Gastrocnemius medialis (tissue), 4 donors: ENCODE measurements around the gene ZDHHC14. TPM values are rescaled to one million over a fixed set of nuclear protein-coding genes. Genes with fewer than 3 reads are reported as not detected.
A peak's percentile ranks its signal among the peaks of the same experiment; 100 is the strongest.

Experiments used
- ATAC-seq, 2 donors: fragments of 150-250 bp; one replicate each; pipeline ENCODE4 v1.9.1; 2016
- DNase-seq, 2 donors: peaks; one replicate each; pipeline ENCODE4 v3.0.0-alpha.2; 2019
- H3K27ac ChIP-seq, 4 donors: fragments of 200-600 bp; sonication (generic); 1 replicate in 1 of 4; 2 replicates in 3 of 4; pipeline ENCODE4 v1.5.1; 2016 to 2018; ENCODE audit warnings: mild to moderate bottlenecking in 2 of 4, moderate library complexity in 1 of 4
- H3K27me3 ChIP-seq, 3 donors: fragments of 200-600 bp; sonication (generic) in 2 of 3; 1 replicate in 1 of 3; 2 replicates in 2 of 3; pipeline versions ENCODE4 v1.5.1 to v1.6.0; 2016 to 2019; ENCODE audit warnings: mild to moderate bottlenecking in 1 of 3, moderate library complexity in 1 of 3
- H3K36me3 ChIP-seq, 2 donors: fragments of 200-600 bp; sonication (generic) in 1 of 2; one replicate each; pipeline ENCODE4 v1.5.1; 2017 to 2018
- H3K4me1 ChIP-seq, 2 donors: fragments of 200-600 bp; sonication (generic) in 1 of 2; one replicate each; pipeline ENCODE4 v1.5.1; 2016 to 2017; ENCODE audit warnings: mild to moderate bottlenecking in 2 of 2
- H3K4me3 ChIP-seq, 4 donors: fragments of 200-600 bp; sonication (generic) in 3 of 4; 1 replicate in 1 of 4; 2 replicates in 3 of 4; pipeline ENCODE4 v1.5.1; 2016 to 2019; ENCODE audit warnings: mild to moderate bottlenecking in 2 of 4
- H3K9me3 ChIP-seq, 3 donors: fragments of 200-600 bp; sonication (generic) in 2 of 3; 1 replicate in 1 of 3; 2 replicates in 2 of 3; pipeline ENCODE4 v1.5.1; 2016 to 2019
- CTCF ChIP-seq, 5 experiments: fragments of 450-650 bp in 3 of 5; fragments of 200-600 bp in 2 of 5; sonication (generic) in 2 of 5; IDR thresholded peaks in 4 of 5; conservative IDR thresholded peaks in 1 of 5; 1 replicate in 4 of 5; 2 replicates in 1 of 5; pipeline ENCODE4 v1.5.1; 2016 to 2019; ENCODE audit warnings: antibody characterized with exemption in 5 of 5, mild to moderate bottlenecking in 3 of 5, moderate library complexity in 3 of 5
- POLR2A ChIP-seq, 2 donors: fragments of 450-650 bp; IDR thresholded peaks; one replicate each; pipeline ENCODE4 v1.6.1; 2017; ENCODE audit warnings: antibody characterized with exemption in 2 of 2, mild to moderate bottlenecking in 2 of 2, moderate library complexity in 2 of 2
- in situ Hi-C, 4 donors: fragments of 200-750 bp; cut with MboI; loops; one replicate each; pipeline versions ENCODE4 v1.15.0 to v1.8.0; 2017; ENCODE audit warnings: low sequenced_read_pairs in 4 of 4
- intact Hi-C: fragments of 100-400 bp; cut with DNase I; formaldehyde crosslinking; loops from one replicate; pipeline ENCODE4 v1.15.1; 2023; ENCODE audit warnings: low total_unique reads
- total RNA-seq, 4 donors: library from RNA; depleted of rRNA; stranded (reverse); fragments of >200 nt; gene quantifications; one replicate each; pipeline versions ENCODE4 v1.1.0 to v1.2.3, GENCODE V29; 2016

Gene ZDHHC14
- total RNA-seq, 4 donors from 2014 or later = 3.7 to 7.7 (median 5.9) TPM

- no peak overlapping the region for H3K27ac ChIP-seq
- H3K9me3 ChIP-seq = no peaks in the 10 kb centered on the region
- DNase-seq (no peak), ATAC-seq (no peak)
- no peaks in the 10 kb centered on the region for H3K36me3 ChIP-seq
- TF ChIP-seq CTCF (IDR thresholded peaks at IDR 0.05 in 4 of 5, conservative IDR thresholded peaks at IDR 0.05 in 1 of 5) (no peak), POLR2A (IDR thresholded peaks at IDR 0.05) (no peak)
- peaks cover 58 to 68% of the 10 kb centered on the region in 2 donors for H3K4me1 ChIP-seq
- in situ Hi-C loops = no loop called here
- intact Hi-C loops = loop anchor here (10.0 kb wide), 1 partner anchor 294 kb away; no protein-coding TSS in a partner anchor
- H3K27me3 ChIP-seq = no peaks in the 10 kb centered on the region
- H3K4me3 ChIP-seq = no peak overlapping the region
Observed at GRCh38 chr6:157538698-157539097, 157.7 kb downstream of the ZDHHC14 start.

GRCh38 chr6:157539421-157539822 lies 158.4 kb downstream of the ZDHHC14 start:
- ATAC-seq = no peak
- no peaks in the 10 kb centered on the region for H3K9me3 ChIP-seq
- in situ Hi-C loops (no loop called here), intact Hi-C loops (loop anchor here (10.0 kb wide), 1 partner anchor 295 kb away; no protein-coding TSS in a partner anchor)
- TF ChIP-seq POLR2A (IDR thresholded peaks at IDR 0.05) (no peak), CTCF (IDR thresholded peaks at IDR 0.05 in 4 of 5, conservative IDR thresholded peaks at IDR 0.05 in 1 of 5) (no peak)
- no peak overlapping the region for H3K27ac ChIP-seq
- no peak overlapping the region for H3K4me3 ChIP-seq
- DNase-seq = no peak
- peaks cover 57 to 68% of the 10 kb centered on the region in 2 donors for H3K4me1 ChIP-seq
- H3K27me3 ChIP-seq = no peaks in the 10 kb centered on the region
- no peaks in the 10 kb centered on the region for H3K36me3 ChIP-seq

- Histone ChIP-seq H3K4me1 (peaks cover 55 to 63% of the 10 kb centered on the region in 2 donors), H3K27ac (peak overlapping the region in 1 of 4 donors; percentile 20), H3K36me3 (no peaks in the 10 kb centered on the region), H3K9me3 (no peaks in the 10 kb centered on the region), H3K4me3 (no peak overlapping the region), H3K27me3 (no peaks in the 10 kb centered on the region)
- peak in 1 of 2 donors; percentile 49 for DNase-seq
- in situ Hi-C loops = no loop called here
- TF ChIP-seq POLR2A (IDR thresholded peaks at IDR 0.05) = no peak
- TF ChIP-seq CTCF (IDR thresholded peaks at IDR 0.05 in 4 of 5, conservative IDR thresholded peaks at IDR 0.05 in 1 of 5) = no peak
- intact Hi-C loops = loop anchor here (2.0 to 10.0 kb wide), 3 partner anchors 109 to 295 kb away; partner anchors contain the start of gene ZDHHC14
- ATAC-seq = peak; percentile 71 to 73
Observed at GRCh38 chr6:157539900-157540752, 159.1 kb downstream of the ZDHHC14 start.

- in situ Hi-C loops = no loop called here
- peak; percentile 55 for ATAC-seq
- DNase-seq = no peak
- H3K4me3 ChIP-seq = no peak overlapping the region
- peak overlapping the region; percentile 58 to 76 (median 65) for H3K27ac ChIP-seq
- no peaks in the 10 kb centered on the region for H3K27me3 ChIP-seq
- no peak for TF ChIP-seq CTCF (IDR thresholded peaks at IDR 0.05 in 4 of 5, conservative IDR thresholded peaks at IDR 0.05 in 1 of 5)
- no peak for TF ChIP-seq POLR2A (IDR thresholded peaks at IDR 0.05)
- no peaks in the 10 kb centered on the region for H3K36me3 ChIP-seq
- H3K4me1 ChIP-seq = peaks cover 40 to 50% of the 10 kb centered on the region in 2 donors
- intact Hi-C loops = loop anchor here (2.0 to 5.0 kb wide), 2 partner anchors 111 to 160 kb away; partner anchors contain the start of gene ZDHHC14
- no peaks in the 10 kb centered on the region for H3K9me3 ChIP-seq
Observed at GRCh38 chr6:157541618-157542413, 160.8 kb downstream of the ZDHHC14 start.
